ENCODE data around the gene SLC37A1.

Gene SLC37A1

DNA sequence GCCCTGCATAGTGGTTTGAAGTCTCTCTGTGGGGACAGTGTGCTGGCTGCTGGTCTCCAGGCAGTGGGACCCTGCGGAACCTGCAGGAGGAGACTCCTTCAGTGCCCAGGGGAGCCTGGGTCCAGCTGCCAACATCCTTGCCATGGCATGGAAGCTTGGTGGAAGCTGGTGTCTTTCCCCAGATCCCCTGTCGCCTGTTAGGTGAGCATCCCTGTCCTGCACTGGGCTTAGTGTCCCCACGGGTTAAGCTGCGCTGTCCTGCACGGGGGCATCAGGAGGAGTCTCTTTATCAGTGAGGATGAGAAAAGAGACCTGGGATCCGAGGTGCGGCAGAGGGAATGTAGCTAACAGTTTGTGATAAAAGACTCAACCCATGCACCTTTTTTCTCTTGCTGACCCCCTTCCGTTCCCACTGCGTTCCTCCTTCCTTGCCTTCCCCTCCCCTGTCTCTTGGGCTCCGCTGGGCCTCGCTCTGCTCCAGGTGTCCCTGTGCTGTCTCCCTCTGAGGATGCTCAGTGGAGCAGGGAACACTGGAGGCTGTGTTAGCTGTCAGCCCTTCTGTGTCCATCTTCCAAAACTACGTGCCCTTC lies 59.3 kb downstream of the SLC37A1 start:
- H3K27ac ChIP-seq (ENCODE audit: low read depth, low read length) = no peak overlapping the region
- no peaks in the 10 kb centered on the region for H3K27me3 ChIP-seq (ENCODE audit: control insufficient read depth, insufficient read depth, low read length)
- H3K4me1 ChIP-seq (ENCODE audit: control insufficient read depth, insufficient read depth, low read length) = no peaks in the 10 kb centered on the region
- no peak overlapping the region for H3K9ac ChIP-seq (ENCODE audit: low read length)
- H3K4me3 ChIP-seq (ENCODE audit: low read length) = no peak overlapping the region
- peaks cover 15% of the 10 kb centered on the region for H3K36me3 ChIP-seq (ENCODE audit: control insufficient read depth, insufficient read depth, low read length)

DNA sequence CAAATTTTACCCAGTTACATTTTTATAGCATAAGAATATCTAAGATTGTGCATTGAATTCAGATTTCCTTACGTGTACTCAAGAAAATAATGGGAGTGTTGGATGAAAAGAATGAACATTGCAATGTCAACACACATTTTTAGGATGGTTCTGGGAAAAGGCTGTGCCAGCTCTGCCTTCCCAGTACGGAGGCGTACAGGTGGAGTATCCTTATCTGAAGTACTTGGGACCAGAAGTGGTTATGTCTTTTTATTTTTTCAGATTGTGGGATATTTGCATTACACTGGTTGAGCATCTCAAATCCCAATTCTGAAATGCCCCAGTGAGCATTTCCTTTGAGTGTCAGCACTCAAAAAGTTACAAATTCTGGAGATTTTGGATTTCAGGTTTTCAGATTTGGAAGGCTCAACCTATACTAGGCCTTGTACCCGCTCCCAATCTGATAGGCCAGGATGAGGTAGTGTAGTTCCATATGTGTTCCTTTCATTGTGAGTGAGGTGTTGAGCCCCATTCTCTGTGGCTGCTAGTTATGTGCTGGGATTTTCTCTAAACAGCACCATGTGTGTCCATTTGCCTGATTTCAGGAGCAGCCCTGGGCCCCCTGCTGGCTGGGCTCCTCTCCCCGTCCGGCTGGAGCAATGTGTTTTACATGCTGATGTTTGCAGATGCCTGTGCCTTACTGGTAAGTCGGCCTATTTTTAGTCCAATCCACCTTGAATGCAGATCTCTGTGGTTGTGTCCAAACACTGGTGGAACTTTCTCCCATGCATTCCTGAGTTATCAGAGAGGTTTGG lies 60.8 kb downstream of the SLC37A1 start:
- no peaks in the 10 kb centered on the region for H3K4me1 ChIP-seq (ENCODE audit: control insufficient read depth, insufficient read depth, low read length)
- no peaks in the 10 kb centered on the region for H3K27me3 ChIP-seq (ENCODE audit: control insufficient read depth, insufficient read depth, low read length)
- H3K27ac ChIP-seq (ENCODE audit: low read depth, low read length) = no peak overlapping the region
- H3K9ac ChIP-seq (ENCODE audit: low read length) = no peak overlapping the region
- H3K4me3 ChIP-seq (ENCODE audit: low read length) = no peak overlapping the region
- peaks cover 7% of the 10 kb centered on the region for H3K36me3 ChIP-seq (ENCODE audit: control insufficient read depth, insufficient read depth, low read length)

DNA sequence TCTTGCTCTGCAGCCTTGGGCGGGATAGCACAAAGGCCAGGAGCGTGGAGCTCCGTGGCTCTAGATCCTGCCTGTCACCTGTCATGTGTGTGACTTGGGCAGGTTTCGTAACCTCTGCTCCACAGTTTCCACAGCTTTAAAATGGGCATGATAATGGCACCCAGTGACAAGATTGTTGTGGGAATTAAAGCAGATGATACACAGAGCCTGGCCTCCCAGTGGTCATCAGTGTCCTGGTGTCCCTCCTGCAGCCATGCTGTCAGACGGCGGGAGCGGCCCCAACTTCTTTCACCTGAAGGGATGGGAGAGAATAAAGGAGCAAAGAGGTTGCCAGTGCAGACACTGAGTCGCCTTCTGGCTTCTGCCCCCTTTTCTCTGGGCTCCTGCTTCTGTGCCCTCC lies 61.5 kb downstream of the SLC37A1 start:
- no peak overlapping the region for H3K27ac ChIP-seq (ENCODE audit: low read depth, low read length)
- no peaks in the 10 kb centered on the region for H3K4me1 ChIP-seq (ENCODE audit: control insufficient read depth, insufficient read depth, low read length)
- H3K9ac ChIP-seq (ENCODE audit: low read length) = no peak overlapping the region
- H3K4me3 ChIP-seq (ENCODE audit: low read length) = no peak overlapping the region
- peaks cover 7% of the 10 kb centered on the region for H3K36me3 ChIP-seq (ENCODE audit: control insufficient read depth, insufficient read depth, low read length)
- H3K27me3 ChIP-seq (ENCODE audit: control insufficient read depth, insufficient read depth, low read length) = no peaks in the 10 kb centered on the region

DNA sequence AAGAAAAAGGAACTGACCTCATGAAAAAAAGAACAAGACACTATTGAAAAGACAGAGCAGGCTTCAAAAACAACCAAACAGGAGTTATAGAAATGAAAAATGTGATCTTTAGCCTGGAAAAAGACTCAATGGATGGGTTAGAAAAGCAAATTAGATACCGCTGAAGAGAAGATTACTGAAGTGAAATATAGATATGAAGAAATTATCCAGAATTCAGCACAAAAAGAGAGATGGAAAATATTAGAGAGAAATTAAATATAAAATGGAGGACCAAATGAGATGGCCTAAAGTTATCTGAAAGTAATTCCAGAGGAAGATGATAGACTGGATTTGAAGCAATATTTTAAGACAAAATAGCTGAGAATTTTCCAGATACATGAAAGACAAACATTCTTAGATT lies 63.0 kb downstream of the SLC37A1 start:
- Histone ChIP-seq H3K9ac (ENCODE audit: low read length) (no peak overlapping the region), H3K4me1 (ENCODE audit: control insufficient read depth, insufficient read depth, low read length) (no peaks in the 10 kb centered on the region), H3K36me3 (ENCODE audit: control insufficient read depth, insufficient read depth, low read length) (peaks cover 7% of the 10 kb centered on the region), H3K4me3 (ENCODE audit: low read length) (no peak overlapping the region), H3K27me3 (ENCODE audit: control insufficient read depth, insufficient read depth, low read length) (no peaks in the 10 kb centered on the region), H3K27ac (ENCODE audit: low read depth, low read length) (no peak overlapping the region)

DNA sequence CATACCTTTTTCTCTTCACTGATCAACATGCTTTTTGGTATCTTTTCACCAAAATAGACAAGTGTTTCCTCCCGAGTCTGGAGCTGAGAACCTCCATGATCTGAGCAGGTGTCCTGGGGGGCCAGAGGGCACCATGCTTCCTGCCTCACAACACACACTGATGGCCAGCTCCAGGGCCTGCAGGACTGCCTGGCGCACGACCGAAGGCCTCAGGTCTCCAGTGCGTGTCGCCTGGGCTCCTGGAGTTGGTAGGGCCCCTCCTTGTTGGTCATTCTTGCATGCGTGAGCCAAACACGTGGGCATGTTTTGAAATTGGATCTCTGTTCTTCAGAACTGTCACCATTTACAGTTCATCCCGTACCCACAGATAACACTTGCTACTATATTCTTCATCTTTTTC lies 64.4 kb downstream of the SLC37A1 start:
- no peak overlapping the region for H3K27ac ChIP-seq (ENCODE audit: low read depth, low read length)
- H3K4me3 ChIP-seq (ENCODE audit: low read length) = no peak overlapping the region
- no peaks in the 10 kb centered on the region for H3K27me3 ChIP-seq (ENCODE audit: control insufficient read depth, insufficient read depth, low read length)
- peaks cover 7% of the 10 kb centered on the region for H3K36me3 ChIP-seq (ENCODE audit: control insufficient read depth, insufficient read depth, low read length)
- H3K4me1 ChIP-seq (ENCODE audit: control insufficient read depth, insufficient read depth, low read length) = no peaks in the 10 kb centered on the region
- no peak overlapping the region for H3K9ac ChIP-seq (ENCODE audit: low read length)

DNA sequence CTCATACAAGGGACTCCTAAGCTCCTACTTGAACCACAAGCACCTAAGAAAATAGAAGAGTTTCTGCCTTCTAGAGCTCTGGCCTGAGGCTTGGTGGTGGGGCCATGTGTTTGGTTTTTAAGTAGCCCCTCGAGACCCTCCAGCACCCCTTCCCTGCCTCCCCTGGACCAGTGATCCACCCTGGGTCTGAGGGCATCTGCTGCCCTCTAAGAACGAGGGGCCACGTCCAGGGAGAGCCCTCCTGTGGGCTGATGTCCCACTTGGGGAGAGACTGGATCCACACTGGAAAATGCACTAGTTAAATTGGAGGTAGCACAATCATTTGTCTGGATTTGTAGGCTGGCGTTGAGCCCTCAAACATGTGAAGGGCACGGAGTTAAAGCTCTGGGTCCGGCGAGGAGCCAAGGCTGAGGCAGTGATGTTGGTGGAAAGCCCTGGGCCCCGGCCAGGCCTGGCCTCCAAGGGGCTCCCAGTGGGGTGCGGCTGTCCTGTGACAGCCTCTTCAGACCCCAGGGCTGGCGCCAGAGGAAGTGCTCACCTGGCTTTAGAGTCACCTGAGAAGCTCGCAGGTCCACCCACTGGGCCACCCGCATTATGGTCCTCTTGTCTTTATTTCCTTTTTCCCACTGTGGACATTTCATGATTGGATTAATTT lies 65.2 kb downstream of the SLC37A1 start:
- H3K4me1 ChIP-seq (ENCODE audit: control insufficient read depth, insufficient read depth, low read length) = no peaks in the 10 kb centered on the region
- H3K36me3 ChIP-seq (ENCODE audit: control insufficient read depth, insufficient read depth, low read length) = peaks cover 7% of the 10 kb centered on the region
- H3K27ac ChIP-seq (ENCODE audit: low read depth, low read length) = no peak overlapping the region
- no peaks in the 10 kb centered on the region for H3K27me3 ChIP-seq (ENCODE audit: control insufficient read depth, insufficient read depth, low read length)
- H3K4me3 ChIP-seq (ENCODE audit: low read length) = no peak overlapping the region
- no peak overlapping the region for H3K9ac ChIP-seq (ENCODE audit: low read length)

DNA sequence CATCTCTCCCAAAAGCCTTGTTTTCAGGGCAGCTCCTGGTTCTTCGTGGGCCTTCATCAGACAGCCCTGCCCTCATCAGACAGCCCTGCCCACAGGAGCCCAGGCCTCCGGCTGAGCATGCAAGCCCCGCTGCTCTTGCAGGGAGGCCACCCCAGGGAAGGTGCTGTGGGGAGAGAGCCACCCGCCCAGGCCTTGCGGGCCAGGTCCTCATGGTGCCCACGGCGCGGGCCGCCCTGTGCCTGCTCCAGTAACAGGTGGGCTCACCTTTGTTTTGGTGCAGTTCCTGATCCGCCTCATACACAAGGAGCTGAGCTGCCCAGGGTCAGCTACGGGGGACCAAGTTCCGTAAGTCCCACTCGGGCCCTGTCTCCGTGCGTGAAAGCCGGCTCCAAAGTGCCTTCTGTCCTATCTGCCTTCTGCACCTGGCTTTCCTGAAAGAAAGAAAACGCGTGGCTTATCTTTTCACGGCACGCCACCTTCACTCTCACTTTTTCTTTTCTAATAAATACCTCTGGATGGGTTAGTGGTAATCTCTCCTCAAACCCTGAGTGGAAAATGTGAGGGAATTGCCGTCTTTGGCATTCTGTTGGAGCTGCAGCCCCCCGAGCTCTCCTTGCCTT lies 65.9 kb downstream of the SLC37A1 start:
- H3K27ac ChIP-seq (ENCODE audit: low read depth, low read length) = no peak overlapping the region
- H3K4me3 ChIP-seq (ENCODE audit: low read length) = no peak overlapping the region
- H3K4me1 ChIP-seq (ENCODE audit: control insufficient read depth, insufficient read depth, low read length) = no peaks in the 10 kb centered on the region
- peaks cover 7% of the 10 kb centered on the region for H3K36me3 ChIP-seq (ENCODE audit: control insufficient read depth, insufficient read depth, low read length)
- H3K27me3 ChIP-seq (ENCODE audit: control insufficient read depth, insufficient read depth, low read length) = no peaks in the 10 kb centered on the region
- no peak overlapping the region for H3K9ac ChIP-seq (ENCODE audit: low read length)

DNA sequence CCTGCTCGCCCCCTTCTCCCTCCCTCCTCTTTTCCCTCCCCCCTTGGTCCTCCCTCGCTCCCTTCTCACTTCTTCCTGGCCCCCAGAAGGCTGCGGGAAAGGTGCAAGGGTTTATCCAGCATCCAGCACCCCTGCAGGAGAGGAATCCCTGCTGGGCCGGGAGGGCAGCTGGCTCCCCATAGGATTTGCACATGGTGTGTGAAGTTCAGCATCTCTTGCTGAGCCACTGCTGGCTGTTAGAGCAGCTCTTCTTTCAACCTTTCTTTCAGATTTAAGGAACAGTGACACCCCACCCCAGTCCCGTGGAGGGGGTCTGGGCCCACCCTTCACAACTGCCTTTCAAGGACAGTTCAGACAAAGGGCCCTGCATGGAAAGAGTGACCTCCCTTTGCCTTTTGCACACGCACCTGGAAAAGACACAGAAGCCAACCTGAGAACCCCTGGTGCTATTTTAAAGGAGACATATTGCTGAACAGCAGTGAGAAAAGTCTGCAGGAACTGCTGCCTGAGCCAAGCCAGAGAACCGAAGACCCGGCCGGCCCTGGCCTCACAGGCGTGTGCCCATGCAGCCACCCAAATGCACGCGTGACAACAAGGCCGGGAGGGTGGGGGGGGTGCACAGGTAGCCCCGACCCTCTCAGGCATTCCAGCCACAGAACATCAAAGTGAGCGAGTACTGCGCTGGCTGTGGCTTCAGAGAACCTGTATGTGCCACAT lies 66.6 kb downstream of the SLC37A1 start:
- Histone ChIP-seq H3K27me3 (ENCODE audit: control insufficient read depth, insufficient read depth, low read length) (no peaks in the 10 kb centered on the region), H3K36me3 (ENCODE audit: control insufficient read depth, insufficient read depth, low read length) (peaks cover 3% of the 10 kb centered on the region), H3K4me3 (ENCODE audit: low read length) (no peak overlapping the region), H3K4me1 (ENCODE audit: control insufficient read depth, insufficient read depth, low read length) (no peaks in the 10 kb centered on the region), H3K9ac (ENCODE audit: low read length) (no peak overlapping the region), H3K27ac (ENCODE audit: low read depth, low read length) (no peak overlapping the region)

DNA sequence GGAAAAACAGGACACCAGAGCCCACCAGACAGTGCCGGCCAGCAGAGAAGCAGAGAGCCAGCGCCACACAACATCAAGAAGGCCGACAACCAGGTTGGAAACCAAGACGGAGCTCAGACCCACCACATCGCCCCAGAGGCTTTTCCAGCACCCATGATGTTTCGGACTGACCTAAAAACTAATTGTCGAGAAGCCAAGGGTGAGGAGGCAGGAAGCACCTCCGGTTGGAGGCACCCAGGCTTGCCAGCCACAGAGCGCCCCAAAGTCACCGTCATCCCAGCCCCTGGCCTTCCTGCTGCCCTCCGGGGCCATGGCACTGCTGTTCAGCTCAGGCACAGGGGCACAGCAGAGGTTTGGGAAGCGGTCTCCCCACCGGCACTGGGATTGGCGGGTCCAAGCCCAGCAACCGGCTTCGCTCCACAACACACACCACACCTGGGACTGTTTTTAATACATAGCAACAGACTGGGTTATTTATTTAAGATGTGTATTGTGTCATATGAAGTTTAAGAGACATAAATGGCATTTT lies 67.2 kb downstream of the SLC37A1 start:
- H3K9ac ChIP-seq (ENCODE audit: low read length) = no peak overlapping the region
- no peaks in the 10 kb centered on the region for H3K4me1 ChIP-seq (ENCODE audit: control insufficient read depth, insufficient read depth, low read length)
- H3K27me3 ChIP-seq (ENCODE audit: control insufficient read depth, insufficient read depth, low read length) = no peaks in the 10 kb centered on the region
- H3K27ac ChIP-seq (ENCODE audit: low read depth, low read length) = no peak overlapping the region
- H3K36me3 ChIP-seq (ENCODE audit: control insufficient read depth, insufficient read depth, low read length) = peaks cover 2% of the 10 kb centered on the region
- H3K4me3 ChIP-seq (ENCODE audit: low read length) = no peak overlapping the region

DNA sequence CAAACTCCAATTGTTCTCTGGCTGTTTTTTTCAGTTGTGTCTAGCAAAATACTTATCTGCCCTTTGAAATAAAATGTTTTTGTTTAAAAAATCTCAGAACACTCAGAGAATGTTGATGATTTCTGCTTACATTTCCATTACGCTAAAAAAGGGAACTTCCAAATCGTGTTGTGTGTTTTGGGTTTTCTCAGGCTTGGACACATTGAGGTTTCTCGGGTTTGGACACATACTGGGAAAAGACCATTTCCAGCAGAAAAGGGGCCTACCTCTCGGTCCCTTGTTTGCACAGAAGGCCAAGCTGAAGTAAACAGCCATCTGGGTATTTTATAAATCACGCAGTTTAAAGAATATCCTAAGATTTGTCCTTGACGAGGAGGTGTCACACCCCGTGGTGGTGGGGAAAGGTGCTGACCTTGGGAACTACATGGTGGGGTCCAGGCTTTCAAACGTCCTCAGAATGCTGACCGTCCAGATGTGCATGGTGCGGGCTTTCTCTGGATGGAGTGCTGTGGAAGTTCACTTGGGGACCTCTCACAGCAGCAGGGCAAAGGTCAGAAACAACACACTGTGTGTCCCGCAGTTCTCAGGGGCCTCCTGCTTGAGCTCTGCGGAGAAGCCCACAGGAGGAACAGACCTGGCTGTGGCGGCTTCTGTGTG lies 67.8 kb downstream of the SLC37A1 start:
- H3K36me3 ChIP-seq (ENCODE audit: control insufficient read depth, insufficient read depth, low read length) = no peaks in the 10 kb centered on the region
- H3K27me3 ChIP-seq (ENCODE audit: control insufficient read depth, insufficient read depth, low read length) = no peaks in the 10 kb centered on the region
- no peak overlapping the region for H3K27ac ChIP-seq (ENCODE audit: low read depth, low read length)
- H3K4me3 ChIP-seq (ENCODE audit: low read length) = no peak overlapping the region
- H3K9ac ChIP-seq (ENCODE audit: low read length) = no peak overlapping the region
- H3K4me1 ChIP-seq (ENCODE audit: control insufficient read depth, insufficient read depth, low read length) = no peaks in the 10 kb centered on the region

DNA sequence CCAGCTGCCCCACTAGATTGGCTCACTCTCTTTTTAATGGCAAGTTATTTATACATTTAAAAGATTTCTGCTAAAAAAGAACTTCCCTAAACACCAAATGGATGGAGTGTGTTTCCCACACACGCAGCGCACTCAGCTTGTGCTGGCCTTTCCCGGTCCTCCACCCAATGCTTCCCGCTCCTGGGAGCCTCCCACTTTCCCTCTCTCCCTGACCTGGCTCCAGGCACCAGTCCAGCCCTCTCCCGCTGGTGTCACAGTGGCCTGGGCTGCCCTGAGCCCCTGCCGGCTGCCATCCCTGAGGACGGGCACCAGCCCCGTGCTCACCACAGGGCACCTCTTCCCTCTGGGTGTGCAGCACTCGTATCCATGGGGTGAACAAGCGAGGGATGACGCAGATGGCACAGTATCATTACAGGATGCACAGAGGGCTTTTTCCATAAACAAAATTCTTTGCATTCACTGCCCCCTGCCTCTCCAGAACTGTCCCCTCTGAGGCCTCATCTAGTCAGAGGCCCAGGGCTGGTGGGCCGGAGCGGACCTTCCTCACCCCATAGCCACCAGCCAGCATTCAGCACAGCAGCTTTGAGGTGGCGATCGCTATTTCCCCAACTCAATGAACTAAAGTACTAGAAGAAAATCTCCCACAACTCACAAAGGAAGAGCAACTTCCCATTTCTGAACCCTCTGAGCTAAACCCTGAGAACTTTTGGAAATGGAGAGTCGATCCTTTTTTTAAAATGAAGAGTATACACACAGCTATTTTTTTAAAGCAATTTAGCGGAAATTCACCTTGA lies 68.5 kb downstream of the SLC37A1 start:
- Histone ChIP-seq H3K9ac (ENCODE audit: low read length) (no peak overlapping the region), H3K36me3 (ENCODE audit: control insufficient read depth, insufficient read depth, low read length) (no peaks in the 10 kb centered on the region), H3K27ac (ENCODE audit: low read depth, low read length) (no peak overlapping the region), H3K4me1 (ENCODE audit: control insufficient read depth, insufficient read depth, low read length) (no peaks in the 10 kb centered on the region), H3K4me3 (ENCODE audit: low read length) (no peak overlapping the region), H3K27me3 (ENCODE audit: control insufficient read depth, insufficient read depth, low read length) (no peaks in the 10 kb centered on the region)
